GM23338 (cell line): ENCODE measurements around the gene ANKH. TPM values are rescaled to one million over a fixed set of nuclear protein-coding genes. Genes with fewer than 3 reads are reported as not detected.

Source experiments
- ATAC-seq: fragments of 200-7000 bp; cut with Tn5 transposase; 3 replicates; pipeline ENCODE4 v1.9.1; 2020
- DNase-seq: peaks from one replicate; pipeline ENCODE4 v3.0.0-alpha.2; 2015; ENCODE audit warnings: low spot score
- H2AFZ ChIP-seq: fragments of 200-600 bp; sonication (generic); 2 replicates; pipeline ENCODE4 v1.8.0; 2016; ENCODE audit warnings: antibody characterized with exemption, mild to moderate bottlenecking, moderate library complexity
- H3F3A ChIP-seq: fragments of 200-600 bp; sonication (generic); replicated peaks from 2 replicates; pipeline ENCODE4 v1.8.0; 2017; ENCODE audit warnings: antibody characterized with exemption, mixed run types, low read depth
- H3K27ac ChIP-seq: fragments of 200-600 bp; sonication (generic); 2 replicates; pipeline ENCODE4 v1.6.1; 2016; ENCODE audit warnings: low read depth
- H3K27me3 ChIP-seq: fragments of 200-600 bp; sonication (generic); 2 replicates; pipeline ENCODE4 v1.8.0; 2016; ENCODE audit warnings: mild to moderate bottlenecking, mixed run types, moderate library complexity; ENCODE audit not compliant: insufficient read depth
- H3K36me3 ChIP-seq: fragments of 200-600 bp; sonication (generic); 2 replicates; pipeline ENCODE4 v1.8.0; 2016; ENCODE audit warnings: mild to moderate bottlenecking; ENCODE audit not compliant: insufficient read depth
- H3K4me1 ChIP-seq: fragments of 200-600 bp; sonication (generic); 2 replicates; pipeline ENCODE4 v1.8.0; 2016; ENCODE audit warnings: mild to moderate bottlenecking, moderate library complexity; ENCODE audit not compliant: insufficient read depth
- H3K4me2 ChIP-seq: fragments of 200-600 bp; sonication (generic); 2 replicates; pipeline ENCODE4 v1.7.1; 2017; ENCODE audit warnings: mixed run types
- H3K4me3 ChIP-seq: fragments of 200-600 bp; sonication (generic); 2 replicates; pipeline ENCODE4 v1.6.1; 2016; ENCODE audit warnings: mixed run types
- H3K79me2 ChIP-seq: fragments of 200-600 bp; sonication (generic); replicated peaks from 2 replicates; pipeline ENCODE4 v1.8.0; 2017; ENCODE audit warnings: mild to moderate bottlenecking; ENCODE audit not compliant: insufficient read depth
- H3K9me2 ChIP-seq: fragments of 200-600 bp; sonication (generic); 2 replicates; pipeline ENCODE4 v1.8.0; 2017; ENCODE audit not compliant: insufficient read depth
- H4K20me1 ChIP-seq: fragments of 200-600 bp; sonication (generic); replicated peaks from 2 replicates; pipeline ENCODE4 v1.8.0; 2017; ENCODE audit warnings: mild to moderate bottlenecking; ENCODE audit not compliant: insufficient read depth
- H3K27ac Mint-ChIP-seq: 2 replicates; pipeline ENCODE4 v1.8.0; 2020; ENCODE audit warnings: inconsistent platforms, mild to moderate bottlenecking, moderate library complexity, mixed read lengths
- H3K27me3 Mint-ChIP-seq: 3 replicates; pipeline ENCODE4 v1.8.0; 2022; ENCODE audit warnings: low read depth, mild to moderate bottlenecking, moderate library complexity, mixed read lengths, inconsistent platforms; ENCODE audit not compliant: insufficient read depth, poor library complexity
- H3K36me3 Mint-ChIP-seq: 3 replicates; pipeline ENCODE4 v1.8.0; 2021; ENCODE audit warnings: low read depth, mild to moderate bottlenecking, inconsistent platforms, moderate library complexity, mixed read lengths
- H3K4me1 Mint-ChIP-seq: 3 replicates; pipeline ENCODE4 v1.8.0; 2020; ENCODE audit warnings: mild to moderate bottlenecking, inconsistent platforms, mixed read lengths
- H3K4me3 Mint-ChIP-seq: 3 replicates; pipeline ENCODE4 v1.8.0; 2021; ENCODE audit warnings: moderate library complexity, mild to moderate bottlenecking, inconsistent platforms, mixed read lengths
- H3K9me3 Mint-ChIP-seq: 3 replicates; pipeline ENCODE4 v1.8.0; 2020; ENCODE audit warnings: moderate library complexity, mild to moderate bottlenecking, inconsistent platforms, mixed read lengths
- CREB1 ChIP-seq: fragments of 250-450 bp; sonication (Bioruptor Pico); IDR thresholded peaks from 2 replicates; pipeline ENCODE4 v1.5.0; 2020; ENCODE audit warnings: low read depth, mild to moderate bottlenecking, moderate library complexity
- ETS1 ChIP-seq: IDR thresholded peaks from 2 replicates; pipeline ENCODE4 v1.6.1; 2016; ENCODE audit warnings: antibody characterized with exemption
- EZH2 ChIP-seq: fragments of 200-600 bp; sonication (generic); IDR thresholded peaks from one replicate; pipeline ENCODE4 v1.8.0; 2017; ENCODE audit warnings: antibody characterized with exemption, mild to moderate bottlenecking, low read depth; ENCODE audit not compliant: unreplicated experiment
- EZH2phosphoT487 ChIP-seq: fragments of 200-600 bp; sonication (generic); IDR thresholded peaks from one replicate; pipeline ENCODE4 v1.8.1; 2018; ENCODE audit warnings: antibody characterized with exemption; ENCODE audit not compliant: unreplicated experiment
- POLR2AphosphoS5 ChIP-seq: IDR thresholded peaks from 2 replicates; pipeline ENCODE4 v1.6.1; 2016; ENCODE audit warnings: antibody characterized with exemption, low read depth
- STAT1 ChIP-seq: IDR thresholded peaks from one replicate; pipeline ENCODE4 v1.6.1; 2016; ENCODE audit warnings: antibody characterized with exemption; ENCODE audit not compliant: unreplicated experiment
- ZNF114 ChIP-seq: fragments of 250-450 bp; sonication (Bioruptor Pico); IDR thresholded peaks from 2 replicates; pipeline ENCODE4 v1.5.0; 2020; ENCODE audit warnings: mild to moderate bottlenecking, moderate library complexity
- ZNF331 ChIP-seq: fragments of 250-450 bp; sonication (Bioruptor Pico); IDR thresholded peaks from 2 replicates; pipeline ENCODE4 v1.5.0; 2020; ENCODE audit warnings: low read depth, mild to moderate bottlenecking, moderate library complexity
- polyA plus RNA-seq: library from polyadenylated mRNA; unstranded; fragments of >200 nt; fragmentation: Nextera tagmentation; extraction: Ambion mirVana; gene quantifications from 2 replicates; pipeline ENCODE4 v1.2.1, GENCODE V29; 2016
- total RNA-seq: library from RNA; depleted of rRNA; stranded (reverse); fragments of >200 nt; shearing (Covaris generic); gene quantifications from 2 replicates; pipeline ENCODE4 v1.2.3, GENCODE V29; 2014
- TF ChIP-seq, protein P1 (sequence below): fragments of 250-450 bp; sonication (Bioruptor Pico); IDR thresholded peaks from 2 replicates; pipeline ENCODE4 v1.5.0; 2020; ENCODE audit warnings: mild to moderate bottlenecking, moderate library complexity
- TF ChIP-seq, protein P2 (sequence below), 2 experiments: fragments of 200-600 bp in 1 of 2; sonication (generic) in 1 of 2; conservative IDR thresholded peaks; 2 replicates each; pipeline versions ENCODE4 v1.5.1 to v1.6.1; 2016 to 2017; ENCODE audit warnings: antibody characterized with exemption in 2 of 2, low read depth in 2 of 2, mild to moderate bottlenecking in 2 of 2, moderate library complexity in 1 of 2

Gene ANKH
- total and polyA plus RNA-seq, 2 experiments from 2014 or later: 5.0 to 6.1 TPM

DNA sequence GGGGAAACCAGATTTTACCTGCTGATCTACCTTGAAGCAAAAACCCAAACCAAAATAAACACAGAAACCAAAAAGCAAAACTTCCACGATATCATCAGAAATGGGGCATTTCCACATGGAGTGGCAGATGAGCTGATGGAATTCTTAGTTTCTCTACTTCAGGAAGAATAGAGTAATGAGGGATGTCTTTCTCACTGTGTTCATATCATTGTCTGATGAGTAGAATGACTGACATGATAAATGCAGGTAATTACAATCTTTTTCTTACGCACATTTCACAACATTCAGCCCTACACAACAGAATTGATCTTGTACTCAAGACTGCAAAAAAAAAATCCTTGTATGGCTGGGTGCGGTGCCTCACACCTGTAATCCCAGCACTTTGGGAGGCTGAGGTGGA lies 23.2 kb upstream of the ANKH start (continued):
- TF ChIP-seq, protein P1, sequence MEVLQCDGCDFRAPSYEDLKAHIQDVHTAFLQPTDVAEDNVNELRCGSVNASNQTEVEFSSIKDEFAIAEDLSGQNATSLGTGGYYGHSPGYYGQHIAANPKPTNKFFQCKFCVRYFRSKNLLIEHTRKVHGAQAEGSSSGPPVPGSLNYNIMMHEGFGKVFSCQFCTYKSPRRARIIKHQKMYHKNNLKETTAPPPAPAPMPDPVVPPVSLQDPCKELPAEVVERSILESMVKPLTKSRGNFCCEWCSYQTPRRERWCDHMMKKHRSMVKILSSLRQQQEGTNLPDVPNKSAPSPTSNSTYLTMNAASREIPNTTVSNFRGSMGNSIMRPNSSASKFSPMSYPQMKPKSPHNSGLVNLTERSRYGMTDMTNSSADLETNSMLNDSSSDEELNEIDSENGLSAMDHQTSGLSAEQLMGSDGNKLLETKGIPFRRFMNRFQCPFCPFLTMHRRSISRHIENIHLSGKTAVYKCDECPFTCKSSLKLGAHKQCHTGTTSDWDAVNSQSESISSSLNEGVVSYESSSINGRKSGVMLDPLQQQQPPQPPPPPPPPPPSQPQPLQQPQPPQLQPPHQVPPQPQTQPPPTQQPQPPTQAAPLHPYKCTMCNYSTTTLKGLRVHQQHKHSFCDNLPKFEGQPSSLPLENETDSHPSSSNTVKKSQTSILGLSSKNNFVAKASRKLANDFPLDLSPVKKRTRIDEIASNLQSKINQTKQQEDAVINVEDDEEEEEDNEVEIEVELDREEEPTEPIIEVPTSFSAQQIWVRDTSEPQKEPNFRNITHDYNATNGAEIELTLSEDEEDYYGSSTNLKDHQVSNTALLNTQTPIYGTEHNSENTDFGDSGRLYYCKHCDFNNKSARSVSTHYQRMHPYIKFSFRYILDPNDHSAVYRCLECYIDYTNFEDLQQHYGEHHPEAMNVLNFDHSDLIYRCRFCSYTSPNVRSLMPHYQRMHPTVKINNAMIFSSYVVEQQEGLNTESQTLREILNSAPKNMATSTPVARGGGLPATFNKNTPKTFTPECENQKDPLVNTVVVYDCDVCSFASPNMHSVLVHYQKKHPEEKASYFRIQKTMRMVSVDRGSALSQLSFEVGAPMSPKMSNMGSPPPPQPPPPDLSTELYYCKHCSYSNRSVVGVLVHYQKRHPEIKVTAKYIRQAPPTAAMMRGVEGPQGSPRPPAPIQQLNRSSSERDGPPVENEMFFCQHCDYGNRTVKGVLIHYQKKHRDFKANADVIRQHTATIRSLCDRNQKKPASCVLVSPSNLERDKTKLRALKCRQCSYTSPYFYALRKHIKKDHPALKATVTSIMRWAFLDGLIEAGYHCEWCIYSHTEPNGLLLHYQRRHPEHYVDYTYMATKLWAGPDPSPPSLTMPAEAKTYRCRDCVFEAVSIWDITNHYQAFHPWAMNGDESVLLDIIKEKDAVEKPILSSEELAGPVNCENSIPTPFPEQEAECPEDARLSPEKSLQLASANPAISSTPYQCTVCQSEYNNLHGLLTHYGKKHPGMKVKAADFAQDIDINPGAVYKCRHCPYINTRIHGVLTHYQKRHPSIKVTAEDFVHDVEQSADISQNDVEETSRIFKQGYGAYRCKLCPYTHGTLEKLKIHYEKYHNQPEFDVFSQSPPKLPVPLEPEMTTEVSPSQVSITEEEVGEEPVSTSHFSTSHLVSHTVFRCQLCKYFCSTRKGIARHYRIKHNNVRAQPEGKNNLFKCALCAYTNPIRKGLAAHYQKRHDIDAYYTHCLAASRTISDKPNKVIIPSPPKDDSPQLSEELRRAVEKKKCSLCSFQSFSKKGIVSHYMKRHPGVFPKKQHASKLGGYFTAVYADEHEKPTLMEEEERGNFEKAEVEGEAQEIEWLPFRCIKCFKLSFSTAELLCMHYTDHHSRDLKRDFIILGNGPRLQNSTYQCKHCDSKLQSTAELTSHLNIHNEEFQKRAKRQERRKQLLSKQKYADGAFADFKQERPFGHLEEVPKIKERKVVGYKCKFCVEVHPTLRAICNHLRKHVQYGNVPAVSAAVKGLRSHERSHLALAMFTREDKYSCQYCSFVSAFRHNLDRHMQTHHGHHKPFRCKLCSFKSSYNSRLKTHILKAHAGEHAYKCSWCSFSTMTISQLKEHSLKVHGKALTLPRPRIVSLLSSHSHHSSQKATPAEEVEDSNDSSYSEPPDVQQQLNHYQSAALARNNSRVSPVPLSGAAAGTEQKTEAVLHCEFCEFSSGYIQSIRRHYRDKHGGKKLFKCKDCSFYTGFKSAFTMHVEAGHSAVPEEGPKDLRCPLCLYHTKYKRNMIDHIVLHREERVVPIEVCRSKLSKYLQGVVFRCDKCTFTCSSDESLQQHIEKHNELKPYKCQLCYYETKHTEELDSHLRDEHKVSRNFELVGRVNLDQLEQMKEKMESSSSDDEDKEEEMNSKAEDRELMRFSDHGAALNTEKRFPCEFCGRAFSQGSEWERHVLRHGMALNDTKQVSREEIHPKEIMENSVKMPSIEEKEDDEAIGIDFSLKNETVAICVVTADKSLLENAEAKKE: no peak
- TF ChIP-seq ZNF114: no peak
- TF ChIP-seq ETS1: no peak
- no peak for TF ChIP-seq EZH2
- no peak for TF ChIP-seq EZH2phosphoT487
- TF ChIP-seq ZNF331: no peak
- TF ChIP-seq CREB1: no peak

DNA sequence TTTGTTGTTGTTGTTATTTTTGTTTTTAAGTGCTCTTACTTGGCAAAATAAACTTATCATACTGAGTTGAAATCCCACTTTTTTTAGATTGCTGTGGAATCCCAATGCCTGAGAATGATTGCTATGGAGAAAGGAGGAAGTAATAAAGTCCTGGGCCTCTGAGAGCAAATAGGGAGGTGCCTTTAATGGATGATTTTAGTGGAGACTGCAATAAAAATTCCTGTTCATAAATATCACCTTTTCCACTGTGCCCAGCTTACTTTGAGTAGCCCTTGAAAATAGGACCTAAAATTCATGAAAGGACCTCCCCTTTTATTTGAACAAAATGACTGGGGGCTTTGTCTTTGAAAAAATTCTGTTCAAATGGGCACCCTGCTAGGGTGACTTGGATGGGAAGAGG lies 21.8 kb upstream of the ANKH start:
- Mint-ChIP-seq H3K36me3 (no peaks in the 10 kb centered on the region), H3K27me3 (no peaks in the 10 kb centered on the region), H3K4me3 (no peak overlapping the region), H3K4me1 (peaks cover 6% of the 10 kb centered on the region), H3K9me3 (no peaks in the 10 kb centered on the region), H3K27ac (no peak overlapping the region)
- H3K36me3 ChIP-seq: no peaks in the 10 kb centered on the region
- no peaks in the 10 kb centered on the region for H3K27me3 ChIP-seq
- 0 out of 2 replicates have a peak overlapping the region, but pooled peaks have one; percentile 56 for H2AFZ ChIP-seq
- no peaks in the 10 kb centered on the region for H4K20me1 ChIP-seq
- no peaks in the 10 kb centered on the region for H3F3A ChIP-seq
- no peaks in the 10 kb centered on the region for H3K79me2 ChIP-seq
- no peak overlapping the region for H3K27ac ChIP-seq
- H3K4me2 ChIP-seq: no peak overlapping the region
- ATAC-seq (no peak), DNase-seq (no peak)
- no peak overlapping the region for H3K4me3 ChIP-seq
- H3K4me1 ChIP-seq: no peaks in the 10 kb centered on the region
- no peaks in the 10 kb centered on the region; the same call in 1 of the 2 replicates for H3K9me2 ChIP-seq
- no peak for TF ChIP-seq EZH2phosphoT487
- TF ChIP-seq ETS1: no peak
- TF ChIP-seq ZNF114: no peak
- TF ChIP-seq CREB1: no peak
- TF ChIP-seq POLR2AphosphoS5: no peak
- TF ChIP-seq, protein P2, sequence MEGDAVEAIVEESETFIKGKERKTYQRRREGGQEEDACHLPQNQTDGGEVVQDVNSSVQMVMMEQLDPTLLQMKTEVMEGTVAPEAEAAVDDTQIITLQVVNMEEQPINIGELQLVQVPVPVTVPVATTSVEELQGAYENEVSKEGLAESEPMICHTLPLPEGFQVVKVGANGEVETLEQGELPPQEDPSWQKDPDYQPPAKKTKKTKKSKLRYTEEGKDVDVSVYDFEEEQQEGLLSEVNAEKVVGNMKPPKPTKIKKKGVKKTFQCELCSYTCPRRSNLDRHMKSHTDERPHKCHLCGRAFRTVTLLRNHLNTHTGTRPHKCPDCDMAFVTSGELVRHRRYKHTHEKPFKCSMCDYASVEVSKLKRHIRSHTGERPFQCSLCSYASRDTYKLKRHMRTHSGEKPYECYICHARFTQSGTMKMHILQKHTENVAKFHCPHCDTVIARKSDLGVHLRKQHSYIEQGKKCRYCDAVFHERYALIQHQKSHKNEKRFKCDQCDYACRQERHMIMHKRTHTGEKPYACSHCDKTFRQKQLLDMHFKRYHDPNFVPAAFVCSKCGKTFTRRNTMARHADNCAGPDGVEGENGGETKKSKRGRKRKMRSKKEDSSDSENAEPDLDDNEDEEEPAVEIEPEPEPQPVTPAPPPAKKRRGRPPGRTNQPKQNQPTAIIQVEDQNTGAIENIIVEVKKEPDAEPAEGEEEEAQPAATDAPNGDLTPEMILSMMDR (conservative IDR thresholded peaks at IDR 0.05; ENCODE audit: low read depth in 2 of 2): no peak
- TF ChIP-seq EZH2: no peak
- TF ChIP-seq STAT1: no peak
